ENCODE results near the gene FEN1.

The FEN1 gene

GRCh38 chr11:61752925-61753521, 39.7 kb upstream of the FEN1 start:
- Mint-ChIP-seq H3K27me3 (peaks cover 13% of the 10 kb centered on the region), H3K36me3 (no peaks in the 10 kb centered on the region), H3K27ac (peak overlapping the region; percentile 62), H3K4me1 (peaks cover 24% of the 10 kb centered on the region), H3K4me3 (peak overlapping the region; percentile 78), H3K9me3 (no peaks in the 10 kb centered on the region)

- H3K4me1 Mint-ChIP-seq: peaks cover 24% of the 10 kb centered on the region
- no peak overlapping the region for H3K27ac Mint-ChIP-seq
- no peaks in the 10 kb centered on the region for H3K9me3 Mint-ChIP-seq
- H3K4me3 Mint-ChIP-seq: peak overlapping the region; percentile 78
- H3K36me3 Mint-ChIP-seq: no peaks in the 10 kb centered on the region
- peaks cover 13% of the 10 kb centered on the region for H3K27me3 Mint-ChIP-seq
Observed at GRCh38 chr11:61753672-61754071, 39.0 kb upstream of the FEN1 start.

- no peak overlapping the region for H3K27ac Mint-ChIP-seq
- H3K36me3 Mint-ChIP-seq: no peaks in the 10 kb centered on the region
- no peaks in the 10 kb centered on the region for H3K9me3 Mint-ChIP-seq
- peaks cover 24% of the 10 kb centered on the region for H3K4me1 Mint-ChIP-seq
- peaks cover 11% of the 10 kb centered on the region for H3K27me3 Mint-ChIP-seq
- no peak overlapping the region for H3K4me3 Mint-ChIP-seq
Observed at GRCh38 chr11:61754534-61755482, 37.9 kb upstream of the FEN1 start.

- H3K4me1 Mint-ChIP-seq: peaks cover 20% of the 10 kb centered on the region
- no peak overlapping the region for H3K4me3 Mint-ChIP-seq
- H3K9me3 Mint-ChIP-seq: no peaks in the 10 kb centered on the region
- peaks cover 7% of the 10 kb centered on the region for H3K27me3 Mint-ChIP-seq
- no peaks in the 10 kb centered on the region for H3K36me3 Mint-ChIP-seq
- H3K27ac Mint-ChIP-seq: no peak overlapping the region
Observed at GRCh38 chr11:61756147-61756451, 36.6 kb upstream of the FEN1 start.

- Mint-ChIP-seq H3K27me3 (peaks cover 6% of the 10 kb centered on the region), H3K27ac (no peak overlapping the region), H3K4me1 (peaks cover 18% of the 10 kb centered on the region), H3K9me3 (no peaks in the 10 kb centered on the region), H3K4me3 (no peak overlapping the region), H3K36me3 (no peaks in the 10 kb centered on the region)
Observed at GRCh38 chr11:61756452-61757212, 36.1 kb upstream of the FEN1 start.

- peaks cover 14% of the 10 kb centered on the region for H3K4me1 Mint-ChIP-seq
- H3K27ac Mint-ChIP-seq: no peak overlapping the region
- no peaks in the 10 kb centered on the region for H3K36me3 Mint-ChIP-seq
- H3K9me3 Mint-ChIP-seq: no peaks in the 10 kb centered on the region
- peaks cover 8% of the 10 kb centered on the region for H3K27me3 Mint-ChIP-seq
- no peak overlapping the region for H3K4me3 Mint-ChIP-seq
Observed at GRCh38 chr11:61757213-61757862, 35.4 kb upstream of the FEN1 start.

GRCh38 chr11:61760946-61761345, 31.8 kb upstream of the FEN1 start:
- H3K27me3 Mint-ChIP-seq: peaks cover 4% of the 10 kb centered on the region
- H3K27ac Mint-ChIP-seq: no peak overlapping the region
- peaks cover 4% of the 10 kb centered on the region for H3K4me1 Mint-ChIP-seq
- no peaks in the 10 kb centered on the region for H3K9me3 Mint-ChIP-seq
- no peaks in the 10 kb centered on the region for H3K36me3 Mint-ChIP-seq
- no peak overlapping the region for H3K4me3 Mint-ChIP-seq

- H3K4me3 Mint-ChIP-seq: no peak overlapping the region
- H3K27ac Mint-ChIP-seq: no peak overlapping the region
- no peaks in the 10 kb centered on the region for H3K36me3 Mint-ChIP-seq
- H3K9me3 Mint-ChIP-seq: no peaks in the 10 kb centered on the region
- H3K27me3 Mint-ChIP-seq: peaks cover 4% of the 10 kb centered on the region
- H3K4me1 Mint-ChIP-seq: no peaks in the 10 kb centered on the region
Observed at GRCh38 chr11:61761440-61762222, 31.1 kb upstream of the FEN1 start.

GRCh38 chr11:61762223-61762615, 30.5 kb upstream of the FEN1 start:
- Mint-ChIP-seq H3K27ac (no peak overlapping the region), H3K4me1 (no peaks in the 10 kb centered on the region), H3K4me3 (no peak overlapping the region), H3K9me3 (no peaks in the 10 kb centered on the region), H3K27me3 (peaks cover 4% of the 10 kb centered on the region), H3K36me3 (no peaks in the 10 kb centered on the region)

GRCh38 chr11:61762798-61763197, 29.9 kb upstream of the FEN1 start:
- peaks cover 4% of the 10 kb centered on the region for H3K27me3 Mint-ChIP-seq
- H3K4me3 Mint-ChIP-seq: no peak overlapping the region
- no peak overlapping the region for H3K27ac Mint-ChIP-seq
- no peaks in the 10 kb centered on the region for H3K4me1 Mint-ChIP-seq
- no peaks in the 10 kb centered on the region for H3K9me3 Mint-ChIP-seq
- no peaks in the 10 kb centered on the region for H3K36me3 Mint-ChIP-seq

- Mint-ChIP-seq H3K27me3 (peaks cover 4% of the 10 kb centered on the region), H3K4me1 (no peaks in the 10 kb centered on the region), H3K4me3 (no peak overlapping the region), H3K27ac (no peak overlapping the region), H3K9me3 (no peaks in the 10 kb centered on the region), H3K36me3 (no peaks in the 10 kb centered on the region)
Observed at GRCh38 chr11:61763930-61764605, 28.6 kb upstream of the FEN1 start.

GRCh38 chr11:61764606-61765260, 28.0 kb upstream of the FEN1 start:
- no peaks in the 10 kb centered on the region for H3K4me1 Mint-ChIP-seq
- H3K36me3 Mint-ChIP-seq: no peaks in the 10 kb centered on the region
- no peaks in the 10 kb centered on the region for H3K9me3 Mint-ChIP-seq
- H3K4me3 Mint-ChIP-seq: no peak overlapping the region
- peaks cover 4% of the 10 kb centered on the region for H3K27me3 Mint-ChIP-seq
- no peak overlapping the region for H3K27ac Mint-ChIP-seq

GRCh38 chr11:61765550-61766253, 27.0 kb upstream of the FEN1 start:
- Mint-ChIP-seq H3K36me3 (no peaks in the 10 kb centered on the region), H3K27ac (no peak overlapping the region)

More at GRCh38 chr11:61765550-61766253, 27.0 kb upstream of the FEN1 start:
- no peaks in the 10 kb centered on the region for H3K9me3 Mint-ChIP-seq
- H3K4me1 Mint-ChIP-seq: no peaks in the 10 kb centered on the region
- H3K27me3 Mint-ChIP-seq: peaks cover 4% of the 10 kb centered on the region
- no peak overlapping the region for H3K4me3 Mint-ChIP-seq

Measured in activated naive CD4-positive, alpha-beta T cell treated with anti-CD3 and anti-CD28 coated beads, Interleukin-2, amount 50 U/mL, for 24 hours (primary cell).